Stimulated activated CD8-positive, alpha-beta memory T cell treated with anti-CD3 and anti-CD28 coated beads, Interleukin-12 subunit alpha, Interleukin-12 subunit beta, amount 100 ng/mL, for 24 hours (primary cell): ENCODE data around the gene UBA3.

Source experiments
- DNase-seq: peaks from one replicate; pipeline ENCODE4 v3.0.0-alpha.2; 2020; ENCODE audit errors: extremely low read depth

UBA3 gene

GRCh38 chr3:69099576-69099975 is 19.4 kb upstream of the UBA3 start:
- no peak for DNase-seq

GRCh38 chr3:69097407-69098086 is 17.4 kb upstream of the UBA3 start:
- no peak for DNase-seq

GRCh38 chr3:69096299-69096698 is 16.1 kb upstream of the UBA3 start:
- no peak for DNase-seq

- DNase-seq = no peak
These were observed 15.5 kb upstream of the UBA3 start for GRCh38 chr3:69095636-69096035.

- no peak for DNase-seq
These were observed 14.5 kb upstream of the UBA3 start for GRCh38 chr3:69094467-69095205.

GRCh38 chr3:69092030-69092516 is 11.9 kb upstream of the UBA3 start:
- no peak for DNase-seq

GRCh38 chr3:69091389-69092029 is 11.3 kb upstream of the UBA3 start:
- DNase-seq = no peak

- no peak for DNase-seq
These were observed 9.9 kb upstream of the UBA3 start for GRCh38 chr3:69090021-69090420.

GRCh38 chr3:69088063-69088462 is 7.9 kb upstream of the UBA3 start:
- no peak for DNase-seq

- DNase-seq = no peak
These were observed 7.0 kb upstream of the UBA3 start for GRCh38 chr3:69087030-69087791.

GRCh38 chr3:69085833-69086722 is 5.9 kb upstream of the UBA3 start:
- DNase-seq = peak; percentile 61

GRCh38 chr3:69085168-69085832 is 5.1 kb upstream of the UBA3 start:
- DNase-seq = no peak

GRCh38 chr3:69084326-69085167 is 4.4 kb upstream of the UBA3 start, which contains the start of gene ARL6IP5:
TSS of gene ARL6IP5 (plus strand) at chr3:69084937. CDS start at chr3:69085048, 111 bp downstream.
- DNase-seq = peak; percentile 76

GRCh38 chr3:69082805-69083204 is 2.6 kb upstream of the UBA3 start:
- DNase-seq = peak; percentile 54

GRCh38 chr3:69082361-69082760 is 2.2 kb upstream of the UBA3 start:
- no peak for DNase-seq

GRCh38 chr3:69081583-69082262 is 1.6 kb upstream of the UBA3 start:
- DNase-seq = no peak

- no peak for DNase-seq
These were observed 651 bp downstream of the UBA3 start for GRCh38 chr3:69079269-69080159.

- DNase-seq = no peak
These were observed 7.2 kb downstream of the UBA3 start for GRCh38 chr3:69072928-69073327.
